HK-2 (cell line): Measurements from ENCODE around the gene AP5S1.
A peak's percentile ranks its signal among the peaks of the same experiment; 100 is the strongest.

Experiments
- DNase-seq: peaks from one replicate; pipeline ENCODE4 v3.0.0-alpha.2; 2018; ENCODE audit not compliant: unreplicated experiment

Gene AP5S1

GRCh38 chr20:3846378-3846739 lies 26.0 kb downstream of the AP5S1 start:
- DNase-seq = no peak

- DNase-seq = peak; percentile 91
Measured at GRCh38 chr20:3846740-3847428, 26.5 kb downstream of the AP5S1 start, which contains the start of gene MAVS. Gene MAVS (plus strand): TSS chr20:3846834. CDS start chr20:3854625, 7,791 bp downstream.

- no peak for DNase-seq
Measured at GRCh38 chr20:3847429-3847940, 27.1 kb downstream of the AP5S1 start.

- DNase-seq = no peak
Measured at GRCh38 chr20:3848565-3848964, 28.2 kb downstream of the AP5S1 start.

- DNase-seq = no peak
Measured at GRCh38 chr20:3854462-3854871, 34.1 kb downstream of the AP5S1 start.

GRCh38 chr20:3857405-3857804 lies 37.1 kb downstream of the AP5S1 start:
- no peak for DNase-seq

- DNase-seq = no peak
Measured at GRCh38 chr20:3858689-3859088, 38.3 kb downstream of the AP5S1 start.

GRCh38 chr20:3861191-3861590 lies 40.8 kb downstream of the AP5S1 start:
- no peak for DNase-seq

GRCh38 chr20:3862333-3862732 lies 42.0 kb downstream of the AP5S1 start:
- DNase-seq = no peak

GRCh38 chr20:3863317-3863716 lies 43.0 kb downstream of the AP5S1 start:
- no peak for DNase-seq

GRCh38 chr20:3864518-3864917 lies 44.2 kb downstream of the AP5S1 start:
- no peak for DNase-seq

- no peak for DNase-seq
Measured at GRCh38 chr20:3865152-3865886, 45.0 kb downstream of the AP5S1 start.

- no peak for DNase-seq
Measured at GRCh38 chr20:3865887-3866407, 45.6 kb downstream of the AP5S1 start.

- DNase-seq = no peak
Measured at GRCh38 chr20:3866464-3866863, 46.1 kb downstream of the AP5S1 start.

GRCh38 chr20:3867802-3868201 lies 47.5 kb downstream of the AP5S1 start:
- no peak for DNase-seq

GRCh38 chr20:3869839-3870634 lies 49.7 kb downstream of the AP5S1 start:
- DNase-seq = no peak

- DNase-seq = no peak
Measured at GRCh38 chr20:3871550-3872265, 51.4 kb downstream of the AP5S1 start.

- DNase-seq = no peak
Measured at GRCh38 chr20:3873507-3873906, 53.2 kb downstream of the AP5S1 start.

- DNase-seq = no peak
Measured at GRCh38 chr20:3874194-3874844, 54.0 kb downstream of the AP5S1 start.

- no peak for DNase-seq
Measured at GRCh38 chr20:3875378-3875974, 55.1 kb downstream of the AP5S1 start.

- DNase-seq = no peak
Measured at GRCh38 chr20:3876000-3876399, 55.7 kb downstream of the AP5S1 start.
